Hepatocyte (in vitro differentiated cells): Measurements from ENCODE around the gene EML3. TPM values are rescaled to one million over a fixed set of nuclear protein-coding genes. Genes with fewer than 3 reads are reported as not detected.
A peak's percentile ranks its signal among the peaks of the same experiment; 100 is the strongest.
"Not testable (repeated sequence)": the region's sequence is repeated elsewhere in the genome, so short reads cannot be mapped to it uniquely, and the experiment has no call there.

Experiments
- DNase-seq: peaks from one replicate; pipeline ENCODE4 v3.0.0-alpha.2; 2016; ENCODE audit warnings: low spot score
- H2AFZ ChIP-seq: fragments of 200-600 bp; sonication (generic); 2 replicates; pipeline ENCODE4 v1.6.0; 2016; ENCODE audit warnings: antibody characterized with exemption, mild to moderate bottlenecking
- H3K27ac ChIP-seq: fragments of 200-600 bp; sonication (generic); 2 replicates; pipeline ENCODE4 v1.5.1; 2016; ENCODE audit warnings: mild to moderate bottlenecking
- H3K27me3 ChIP-seq: fragments of 200-600 bp; sonication (generic); 2 replicates; pipeline ENCODE4 v1.6.1; 2016
- H3K36me3 ChIP-seq: fragments of 200-600 bp; sonication (generic); replicated peaks from 2 replicates; pipeline ENCODE4 v1.5.1; 2016; ENCODE audit warnings: low read depth; ENCODE audit not compliant: insufficient read depth
- H3K4me1 ChIP-seq: fragments of 200-600 bp; sonication (generic); 2 replicates; pipeline ENCODE4 v1.5.1; 2016; ENCODE audit warnings: mild to moderate bottlenecking, moderate library complexity; ENCODE audit not compliant: insufficient read depth
- H3K4me2 ChIP-seq: fragments of 200-600 bp; sonication (generic); 2 replicates; pipeline ENCODE4 v1.6.0; 2016
- H3K4me3 ChIP-seq: fragments of 200-600 bp; sonication (generic); 2 replicates; pipeline ENCODE4 v1.5.1; 2016; ENCODE audit warnings: mild to moderate bottlenecking
- H3K79me2 ChIP-seq: fragments of 200-600 bp; sonication (generic); 2 replicates; pipeline ENCODE4 v1.6.0; 2017; ENCODE audit warnings: mild to moderate bottlenecking
- H3K9me2 ChIP-seq: fragments of 200-600 bp; sonication (generic); replicated peaks from 2 replicates; pipeline ENCODE4 v1.6.0; 2017; ENCODE audit warnings: mild to moderate bottlenecking; ENCODE audit not compliant: insufficient read depth
- H3K9me3 ChIP-seq: fragments of 200-600 bp; sonication (generic); 2 replicates; pipeline ENCODE4 v1.5.1; 2016; ENCODE audit warnings: low read depth, mild to moderate bottlenecking
- H4K20me1 ChIP-seq: fragments of 200-600 bp; sonication (generic); 2 replicates; pipeline ENCODE4 v1.6.0; 2016; ENCODE audit warnings: mild to moderate bottlenecking; ENCODE audit not compliant: insufficient read depth, poor library complexity, severe bottlenecking
- EZH2 ChIP-seq: fragments of 200-600 bp; sonication (generic); IDR thresholded peaks from 2 replicates; pipeline ENCODE4 v1.6.1; 2016; ENCODE audit warnings: antibody characterized with exemption, mild to moderate bottlenecking, borderline replicate concordance
- EZH2phosphoT487 ChIP-seq: fragments of 200-600 bp; sonication (generic); IDR thresholded peaks from one replicate; pipeline ENCODE4 v1.6.1; 2018; ENCODE audit warnings: antibody characterized with exemption, mild to moderate bottlenecking, low read depth, moderate library complexity; ENCODE audit not compliant: unreplicated experiment, severe bottlenecking
- WGBS: methylation state at CpG from one replicate; pipeline ENCODE4 v1.1.6; 2016; ENCODE audit warnings: low lambda C conversion rate; ENCODE audit errors: missing lambda C conversion rate; 5-methylcytosine and 5-hydroxymethylcytosine counted together
- polyA plus RNA-seq: library from polyadenylated mRNA; unstranded; fragments of >200 nt; fragmentation: Nextera tagmentation; extraction: Ambion mirVana; gene quantifications from 2 replicates; pipeline ENCODE4 v1.2.1, GENCODE V29; 2016
- total RNA-seq: library from RNA; depleted of rRNA; stranded (reverse); fragments of >200 nt; gene quantifications from 2 replicates; pipeline ENCODE4 v1.2.3, GENCODE V29; 2014
- TF ChIP-seq, protein P1 (sequence below): fragments of 200-600 bp; sonication (generic); IDR thresholded peaks from 2 replicates; pipeline ENCODE4 v1.5.1; 2016; ENCODE audit warnings: antibody characterized with exemption, mild to moderate bottlenecking; ENCODE audit not compliant: poor library complexity

The EML3 gene
- total and polyA plus RNA-seq, 2 experiments from 2014 or later: 21.6 to 22.6 TPM

DNA sequence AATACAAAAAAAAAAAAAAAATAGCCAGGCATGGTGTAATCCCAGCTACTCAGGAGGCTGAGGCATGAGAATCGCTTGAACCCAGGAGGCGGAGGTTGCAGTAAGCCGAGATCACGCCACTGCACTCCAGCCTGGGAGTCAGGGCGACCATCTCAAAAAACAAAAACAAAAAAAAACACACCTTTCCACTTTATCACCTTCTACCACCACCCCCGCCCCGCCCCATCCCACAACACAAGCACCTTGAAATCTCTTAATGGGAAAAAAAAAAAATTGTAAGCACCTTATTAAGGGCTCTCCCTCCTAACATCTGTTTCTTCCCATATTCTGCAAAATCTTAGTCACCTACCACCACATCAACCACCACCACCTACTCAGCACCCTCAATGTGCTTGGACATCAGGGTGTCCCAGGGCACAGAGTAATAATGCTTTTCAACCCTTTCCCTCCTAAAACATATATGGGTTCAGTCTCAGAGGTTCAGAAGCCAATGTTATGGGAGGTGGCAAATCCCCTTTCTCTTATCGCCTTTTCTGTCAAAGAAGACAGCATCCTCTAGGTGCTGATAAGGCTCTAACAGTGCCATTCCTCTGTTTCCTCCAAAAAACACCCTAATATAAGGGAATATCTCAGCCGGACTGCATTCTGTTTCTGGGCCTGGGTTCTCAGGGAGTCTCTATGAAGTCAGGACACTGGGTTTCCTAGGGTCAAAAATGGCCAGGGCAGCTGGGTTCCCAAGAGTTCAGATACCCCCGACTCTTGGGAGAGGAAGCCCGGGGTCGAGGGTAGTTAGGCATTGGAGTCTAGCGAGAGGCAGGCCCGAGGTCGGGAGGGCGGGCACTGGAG is 39.8 kb upstream of the EML3 start:
- TF ChIP-seq, protein P1, sequence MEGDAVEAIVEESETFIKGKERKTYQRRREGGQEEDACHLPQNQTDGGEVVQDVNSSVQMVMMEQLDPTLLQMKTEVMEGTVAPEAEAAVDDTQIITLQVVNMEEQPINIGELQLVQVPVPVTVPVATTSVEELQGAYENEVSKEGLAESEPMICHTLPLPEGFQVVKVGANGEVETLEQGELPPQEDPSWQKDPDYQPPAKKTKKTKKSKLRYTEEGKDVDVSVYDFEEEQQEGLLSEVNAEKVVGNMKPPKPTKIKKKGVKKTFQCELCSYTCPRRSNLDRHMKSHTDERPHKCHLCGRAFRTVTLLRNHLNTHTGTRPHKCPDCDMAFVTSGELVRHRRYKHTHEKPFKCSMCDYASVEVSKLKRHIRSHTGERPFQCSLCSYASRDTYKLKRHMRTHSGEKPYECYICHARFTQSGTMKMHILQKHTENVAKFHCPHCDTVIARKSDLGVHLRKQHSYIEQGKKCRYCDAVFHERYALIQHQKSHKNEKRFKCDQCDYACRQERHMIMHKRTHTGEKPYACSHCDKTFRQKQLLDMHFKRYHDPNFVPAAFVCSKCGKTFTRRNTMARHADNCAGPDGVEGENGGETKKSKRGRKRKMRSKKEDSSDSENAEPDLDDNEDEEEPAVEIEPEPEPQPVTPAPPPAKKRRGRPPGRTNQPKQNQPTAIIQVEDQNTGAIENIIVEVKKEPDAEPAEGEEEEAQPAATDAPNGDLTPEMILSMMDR: no peak
- no peak for TF ChIP-seq EZH2phosphoT487
- no peak for TF ChIP-seq EZH2
- Histone ChIP-seq H3K79me2 (peaks cover 27% of the 10 kb centered on the region), H2AFZ (peak overlapping the region; percentile 76), H3K4me1 (no peaks in the 10 kb centered on the region), H3K9me2 (no peaks in the 10 kb centered on the region), H3K27ac (peak overlapping the region; percentile 83), H3K36me3 (no peaks in the 10 kb centered on the region), H3K27me3 (no peaks in the 10 kb centered on the region), H3K4me3 (peak overlapping the region; percentile 60), H4K20me1 (no peaks in the 10 kb centered on the region), H3K9me3 (no peaks in the 10 kb centered on the region), H3K4me2 (peak overlapping the region; percentile 83)
- no peak for DNase-seq
- WGBS: 43% methylated on average over 16 of the region's 16 CpGs

DNA sequence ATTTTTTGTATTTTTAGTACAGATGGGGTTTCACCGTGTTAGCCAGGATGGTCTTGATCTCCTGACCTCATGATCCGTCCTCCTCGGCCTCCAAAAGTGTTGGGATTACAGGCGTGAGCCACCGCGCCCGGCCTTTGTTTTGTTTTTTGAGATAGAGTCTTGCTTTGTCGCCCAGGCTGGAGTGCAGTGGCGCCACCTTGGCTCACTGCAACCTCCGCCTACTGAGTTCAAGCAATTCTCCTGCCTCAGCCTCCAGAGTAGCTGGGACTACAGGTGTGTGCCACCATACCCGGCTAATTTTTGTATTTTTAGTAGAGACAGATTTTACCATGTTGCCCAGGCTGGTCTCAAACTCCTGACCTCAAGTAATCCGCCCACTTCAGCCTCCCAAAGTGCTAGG is 37.7 kb upstream of the EML3 start:
- H3K9me2 ChIP-seq, H4K20me1 ChIP-seq, H3K4me1 ChIP-seq, H3K27ac ChIP-seq, H3K27me3 ChIP-seq, H2AFZ ChIP-seq, H3K4me3 ChIP-seq, H3K9me3 ChIP-seq, DNase-seq, H3K4me2 ChIP-seq, H3K36me3 ChIP-seq: not testable (repeated sequence)
- 93% methylated on average over 12 of the region's 12 CpGs for WGBS
- H3K79me2 ChIP-seq: peaks cover 37% of the 10 kb centered on the region

DNA sequence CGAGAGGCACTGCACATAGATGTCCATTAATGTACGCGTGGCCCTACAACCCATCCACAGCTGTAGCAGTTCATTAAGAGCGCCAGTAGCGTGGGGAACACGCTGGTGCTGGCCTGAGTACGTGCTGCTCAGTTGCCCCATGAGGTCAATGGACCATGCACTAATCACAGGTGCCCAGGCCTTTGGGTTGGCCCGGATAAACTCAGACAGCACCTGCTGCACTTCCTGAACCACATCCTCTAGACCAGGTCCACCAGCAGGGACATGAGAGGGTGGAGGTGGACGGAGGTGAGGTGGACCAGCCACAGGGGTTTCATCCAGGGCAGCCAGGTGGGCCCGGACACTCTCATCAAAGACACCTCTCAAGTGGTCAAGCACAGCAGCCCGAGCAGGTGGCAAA is 36.9 kb upstream of the EML3 start:
- Histone ChIP-seq H3K36me3 (no peaks in the 10 kb centered on the region), H3K4me3 (no peak overlapping the region), H3K79me2 (peaks cover 45% of the 10 kb centered on the region), H3K4me2 (no peak overlapping the region), H3K9me3 (no peaks in the 10 kb centered on the region), H3K9me2 (no peaks in the 10 kb centered on the region), H3K27me3 (no peaks in the 10 kb centered on the region), H2AFZ (no peak overlapping the region), H4K20me1 (no peaks in the 10 kb centered on the region), H3K4me1 (peaks cover 4% of the 10 kb centered on the region), H3K27ac (no peak overlapping the region)
- no peak for DNase-seq
- no peak for TF ChIP-seq EZH2phosphoT487
- TF ChIP-seq, protein P1: no peak
- no peak for TF ChIP-seq EZH2
- WGBS: 96% methylated on average over 11 of the region's 11 CpGs

DNA sequence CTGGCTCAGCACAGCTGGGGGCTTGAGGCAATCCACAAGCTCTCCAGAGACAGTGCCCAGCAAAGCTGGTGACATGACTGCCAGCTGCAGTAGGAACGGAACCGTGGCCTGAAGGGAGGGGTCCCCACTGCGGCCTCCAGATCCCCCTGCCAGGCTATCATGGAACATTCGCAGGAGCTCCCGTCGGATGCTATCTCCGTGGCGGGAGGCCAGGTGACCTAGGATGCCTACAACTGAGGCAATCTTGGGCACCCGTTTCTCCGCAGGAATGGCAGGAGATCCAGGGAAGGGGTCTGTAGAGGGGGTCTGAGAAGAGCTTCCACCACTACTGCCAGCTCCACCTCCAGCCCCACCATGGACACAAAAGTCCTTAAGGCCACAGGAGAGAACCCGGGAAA is 36.4 kb upstream of the EML3 start:
- Histone ChIP-seq H3K27me3 (no peaks in the 10 kb centered on the region), H3K79me2 (peaks cover 50% of the 10 kb centered on the region), H2AFZ (no peak overlapping the region), H3K4me3 (no peak overlapping the region), H3K9me2 (no peaks in the 10 kb centered on the region), H3K9me3 (no peaks in the 10 kb centered on the region), H3K4me2 (no peak overlapping the region), H3K27ac (no peak overlapping the region), H3K36me3 (no peaks in the 10 kb centered on the region), H3K4me1 (peaks cover 4% of the 10 kb centered on the region), H4K20me1 (no peaks in the 10 kb centered on the region)
- no peak for DNase-seq
- TF ChIP-seq EZH2: no peak
- no peak for TF ChIP-seq EZH2phosphoT487
- TF ChIP-seq, protein P1: no peak
- WGBS: 98% methylated on average over 11 of the region's 11 CpGs
